ELF-1 (cell line): Measurements from ENCODE around the gene CEP63.
"Not testable (repeated sequence)": the region's sequence is repeated elsewhere in the genome, so short reads cannot be mapped to it uniquely, and the experiment has no call there.

Source experiments
- DNase-seq: peaks from one replicate; pipeline ENCODE4 v3.0.0-alpha.2; 2016; ENCODE audit warnings: low read depth, low spot score

The CEP63 gene

DNA sequence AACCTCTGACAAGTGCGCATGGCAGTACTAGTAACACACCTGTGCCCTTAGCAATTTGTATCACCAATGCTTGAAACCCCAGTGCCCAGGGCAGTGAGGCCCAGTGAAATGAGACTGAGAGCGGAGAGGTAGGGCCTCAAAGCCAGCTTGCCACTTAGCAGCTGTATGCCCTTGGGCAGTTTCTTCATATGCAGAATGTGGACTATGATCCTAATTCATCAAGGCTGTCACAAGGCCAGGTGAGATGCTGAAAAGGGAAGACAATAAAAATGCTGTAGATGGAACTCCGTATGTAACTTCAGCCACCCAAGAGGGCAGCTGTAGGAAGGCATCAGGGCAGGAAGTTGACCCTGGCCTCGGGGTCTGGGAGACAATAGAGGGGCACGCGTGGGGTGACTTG lies 90.6 kb downstream of the CEP63 start:
- peak; percentile 24 for DNase-seq

DNA sequence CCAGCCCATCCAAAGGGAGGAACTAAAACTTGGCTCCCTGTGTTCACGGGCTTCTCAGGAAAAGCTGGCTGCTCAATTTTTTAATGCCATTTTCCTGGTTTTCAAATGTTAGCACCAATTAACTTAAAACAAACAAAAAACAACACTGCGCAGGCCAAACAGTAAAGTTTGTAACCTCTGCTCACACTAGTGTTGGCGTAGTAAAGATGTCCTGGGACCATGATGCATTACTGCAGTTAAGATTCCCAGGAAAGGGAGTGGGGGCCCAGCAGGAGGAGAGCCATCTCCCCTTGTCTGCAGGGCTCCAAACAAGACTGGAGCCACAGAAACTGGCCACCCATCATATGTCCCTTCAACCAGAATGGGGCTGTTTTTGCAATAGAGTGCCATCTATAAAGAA lies 91.0 kb downstream of the CEP63 start:
- DNase-seq: no peak

- DNase-seq: no peak
Observed at GRCh38 chr3:134579141-134579665, 93.3 kb downstream of the CEP63 start.

- no peak for DNase-seq
Observed at GRCh38 chr3:134590766-134591165, 104.9 kb downstream of the CEP63 start.

GRCh38 chr3:134592806-134593205 lies 106.9 kb downstream of the CEP63 start:
- no peak for DNase-seq

GRCh38 chr3:134594331-134594741 lies 108.5 kb downstream of the CEP63 start:
- DNase-seq: no peak

GRCh38 chr3:134594986-134595385 lies 109.1 kb downstream of the CEP63 start:
- DNase-seq: not testable (repeated sequence)

- DNase-seq: peak; percentile 53
Observed at GRCh38 chr3:134597390-134597970, 111.6 kb downstream of the CEP63 start.

- peak; percentile 76 for DNase-seq
Observed at GRCh38 chr3:134598763-134599545, 113.1 kb downstream of the CEP63 start.

DNA sequence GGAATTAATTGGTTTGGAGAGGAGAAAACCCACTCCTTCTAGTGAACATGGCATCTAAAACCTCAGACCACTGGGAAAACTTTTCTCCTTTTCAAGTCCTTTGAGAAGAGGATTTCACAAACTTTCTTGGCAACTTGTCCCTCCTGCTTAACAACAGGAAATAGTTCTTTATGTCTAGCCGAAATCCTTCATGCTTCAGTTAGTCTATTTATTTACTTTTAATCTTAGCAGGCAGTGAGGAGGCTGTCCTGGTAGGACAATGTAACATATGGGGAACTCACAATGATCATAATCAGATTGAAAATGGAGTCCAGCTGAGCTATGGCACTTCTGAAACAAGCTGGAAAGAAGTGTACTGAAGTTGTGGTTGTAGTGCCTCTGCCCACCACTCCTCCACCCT lies 114.3 kb downstream of the CEP63 start:
- DNase-seq: no peak

DNA sequence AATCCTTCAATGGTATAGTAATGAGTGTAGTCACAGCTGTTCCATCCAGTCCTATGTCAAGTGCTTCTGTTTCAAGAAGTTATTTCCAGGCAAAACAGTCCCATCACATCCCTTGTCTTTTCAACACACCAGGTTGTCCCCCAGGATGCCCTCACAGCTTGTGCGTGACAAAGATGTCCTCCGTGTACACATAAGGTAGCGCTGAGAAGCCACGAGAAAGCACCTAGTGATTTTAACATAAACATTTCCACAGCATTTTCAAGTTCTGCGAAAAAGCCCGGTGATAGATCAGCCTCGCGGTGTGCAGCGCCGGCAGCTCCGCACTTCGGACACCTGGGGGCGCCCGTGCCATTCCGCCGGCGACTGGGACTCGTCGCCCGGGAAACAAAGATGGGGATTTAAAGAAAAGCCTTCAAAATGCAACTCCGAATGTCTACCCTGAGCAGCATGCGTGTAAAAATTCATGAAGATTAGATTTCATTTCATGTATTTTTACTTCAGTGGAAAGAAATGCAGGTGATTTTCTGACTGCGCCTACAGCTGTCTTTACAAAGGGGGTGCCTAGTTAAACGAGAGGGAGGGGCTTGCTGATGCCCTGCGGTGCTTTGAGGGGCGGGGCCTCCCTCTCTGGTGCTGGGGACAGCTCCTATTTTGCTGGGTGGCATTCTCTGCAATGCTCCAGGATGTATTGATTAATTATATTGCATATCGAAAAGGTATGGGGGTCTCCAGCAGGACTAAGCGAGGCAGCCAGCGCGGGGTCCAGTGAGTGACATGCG lies 115.0 kb downstream of the CEP63 start:
- peak; percentile 86 for DNase-seq

GRCh38 chr3:134601539-134602439 lies 115.9 kb downstream of the CEP63 start:
- peak; percentile 90 for DNase-seq

- DNase-seq: no peak
Observed at GRCh38 chr3:134602440-134602814, 116.6 kb downstream of the CEP63 start.

DNA sequence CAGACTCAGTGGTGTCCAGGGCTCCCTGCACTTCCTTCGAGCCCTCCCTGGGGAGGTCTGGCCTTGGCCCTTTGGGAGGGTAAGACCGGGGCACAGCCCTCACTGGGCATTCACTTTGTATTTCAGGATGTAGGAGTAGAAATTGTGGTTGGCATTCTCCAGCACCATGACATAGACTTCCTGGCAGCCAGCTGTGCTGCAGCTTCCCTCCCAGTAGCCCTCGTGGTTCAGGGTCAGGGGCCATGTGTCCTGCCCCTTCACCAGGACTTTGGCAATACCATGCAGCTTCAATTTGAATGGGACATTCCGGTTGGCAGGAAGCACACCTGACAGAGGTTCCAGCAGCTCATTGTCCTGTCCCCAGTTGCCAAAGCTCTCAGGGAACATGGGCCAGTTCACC lies 117.6 kb downstream of the CEP63 start:
- no peak for DNase-seq

DNA sequence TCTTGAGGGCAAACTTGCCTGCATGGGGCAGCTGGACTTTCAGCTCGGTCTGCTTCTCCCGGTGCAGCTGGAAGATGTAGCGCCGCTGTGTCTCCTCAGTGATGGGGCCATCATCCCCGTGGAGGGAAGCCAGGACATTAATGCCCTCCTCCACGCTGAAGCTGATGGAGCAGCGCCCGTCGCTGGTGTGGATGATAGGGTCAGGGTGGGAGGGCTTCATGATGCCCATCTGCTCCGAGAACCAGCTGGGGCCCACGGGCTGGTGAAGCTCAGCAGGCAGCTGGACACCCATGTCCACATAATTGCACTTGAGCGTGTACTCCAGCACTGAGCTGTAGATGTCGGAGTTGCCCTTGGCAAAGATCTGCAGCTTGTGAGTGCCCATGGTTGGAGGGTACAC lies 118.1 kb downstream of the CEP63 start:
- no peak for DNase-seq

DNA sequence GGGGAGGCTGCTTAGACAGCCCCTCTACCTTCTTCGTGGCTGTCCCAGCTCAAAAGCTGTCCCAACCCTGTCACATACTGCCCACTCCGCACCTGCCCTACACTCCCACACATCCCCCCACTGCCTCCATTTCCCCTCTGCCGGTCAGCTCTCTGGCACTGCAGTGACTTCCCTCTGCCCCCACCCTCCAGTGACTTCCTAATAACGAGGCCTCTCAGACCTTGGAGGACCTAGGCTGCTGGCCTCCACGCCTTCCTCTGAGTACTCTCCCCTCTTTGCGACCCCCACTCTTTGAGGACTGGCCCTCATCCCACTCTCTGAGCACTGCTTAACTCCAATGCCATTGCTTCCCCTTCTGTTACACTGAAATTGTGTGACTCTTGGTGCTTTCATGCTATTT lies 119.7 kb downstream of the CEP63 start:
- DNase-seq: no peak

- DNase-seq: no peak
Observed at GRCh38 chr3:134606033-134607025, 120.5 kb downstream of the CEP63 start.

DNA sequence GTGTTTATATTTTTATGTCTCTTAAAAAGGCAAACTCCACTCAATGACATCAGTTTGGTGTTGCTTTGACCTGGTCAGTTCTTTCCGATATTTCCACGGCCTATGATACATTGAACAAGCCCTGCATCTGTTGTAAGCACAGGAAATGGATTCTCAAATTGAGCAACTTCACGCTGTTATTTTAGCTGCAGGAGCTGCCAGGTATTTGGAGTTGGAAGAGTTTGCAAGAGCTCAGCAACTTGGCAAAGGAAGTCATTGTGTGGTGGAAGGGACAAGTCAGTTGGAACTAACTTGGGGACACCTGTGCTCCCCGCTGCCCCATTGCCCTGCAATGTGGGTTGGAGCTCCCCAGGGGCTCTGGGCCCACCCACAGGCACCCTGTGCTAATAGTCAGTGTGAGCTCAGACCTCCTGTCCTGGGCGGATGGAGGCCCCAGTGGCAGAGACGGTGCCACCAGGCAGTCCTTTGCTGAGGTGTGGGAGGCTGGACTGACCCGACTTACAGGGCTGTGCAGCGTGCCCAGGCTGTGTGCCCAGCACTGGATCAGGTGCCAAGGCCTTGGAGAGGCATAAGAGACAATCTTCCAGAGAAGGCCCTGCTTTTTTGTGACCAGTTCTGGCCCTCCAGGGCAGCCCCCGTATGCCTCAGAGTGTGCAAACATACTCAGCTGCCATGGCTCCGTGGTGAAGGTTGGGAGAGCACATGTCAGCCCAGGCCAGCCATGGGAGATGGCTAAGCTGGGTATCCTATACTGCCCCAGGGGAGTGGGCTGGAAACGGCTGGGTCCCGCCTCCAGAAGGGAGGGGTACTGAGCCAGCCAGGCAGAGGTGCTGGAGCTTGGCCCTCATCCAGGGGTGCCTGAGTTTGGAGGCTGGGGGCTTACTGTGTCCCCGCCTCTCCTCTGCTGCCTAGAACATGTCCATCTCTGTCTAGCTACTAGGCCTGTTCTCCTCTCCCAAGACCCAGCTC lies 121.5 kb downstream of the CEP63 start:
- DNase-seq: no peak
